ENCODE data around the gene PHC2. TPM values are rescaled to one million over a fixed set of nuclear protein-coding genes. Genes with fewer than 3 reads are reported as not detected.

The PHC2 gene
- total RNA-seq, 1 experiment from 2014 or later: 137 TPM

DNA sequence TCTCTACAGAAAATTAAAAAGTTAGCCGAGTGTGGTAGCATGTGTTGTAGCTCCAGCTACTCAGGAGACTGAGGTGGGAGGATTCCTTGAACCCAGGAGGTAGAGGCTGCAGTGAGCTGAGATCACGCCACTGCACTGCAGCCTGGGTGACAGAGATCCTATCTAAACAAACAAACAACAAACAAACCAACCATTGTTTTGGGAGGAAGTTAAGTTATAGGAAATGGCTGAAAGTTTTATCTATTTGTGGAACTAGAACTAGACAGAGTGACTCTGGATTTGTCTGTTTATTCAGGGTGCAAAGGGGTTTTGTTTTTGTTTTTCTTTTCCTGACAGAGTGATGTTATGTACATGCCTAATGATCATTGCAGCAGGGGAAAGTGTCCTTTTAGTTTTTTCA is 143.6 kb downstream of the PHC2 start:
- intact Hi-C loops (cut with micrococcal nuclease): no loop called here
- TF ChIP-seq, protein P1, sequence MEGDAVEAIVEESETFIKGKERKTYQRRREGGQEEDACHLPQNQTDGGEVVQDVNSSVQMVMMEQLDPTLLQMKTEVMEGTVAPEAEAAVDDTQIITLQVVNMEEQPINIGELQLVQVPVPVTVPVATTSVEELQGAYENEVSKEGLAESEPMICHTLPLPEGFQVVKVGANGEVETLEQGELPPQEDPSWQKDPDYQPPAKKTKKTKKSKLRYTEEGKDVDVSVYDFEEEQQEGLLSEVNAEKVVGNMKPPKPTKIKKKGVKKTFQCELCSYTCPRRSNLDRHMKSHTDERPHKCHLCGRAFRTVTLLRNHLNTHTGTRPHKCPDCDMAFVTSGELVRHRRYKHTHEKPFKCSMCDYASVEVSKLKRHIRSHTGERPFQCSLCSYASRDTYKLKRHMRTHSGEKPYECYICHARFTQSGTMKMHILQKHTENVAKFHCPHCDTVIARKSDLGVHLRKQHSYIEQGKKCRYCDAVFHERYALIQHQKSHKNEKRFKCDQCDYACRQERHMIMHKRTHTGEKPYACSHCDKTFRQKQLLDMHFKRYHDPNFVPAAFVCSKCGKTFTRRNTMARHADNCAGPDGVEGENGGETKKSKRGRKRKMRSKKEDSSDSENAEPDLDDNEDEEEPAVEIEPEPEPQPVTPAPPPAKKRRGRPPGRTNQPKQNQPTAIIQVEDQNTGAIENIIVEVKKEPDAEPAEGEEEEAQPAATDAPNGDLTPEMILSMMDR (IDR thresholded peaks at IDR 0.05; ENCODE audit: unreplicated experiment): no peak
- Mint-ChIP-seq H3K36me3 (ENCODE audit: insufficient read depth, unreplicated experiment) (peaks cover 9% of the 10 kb centered on the region), H3K27ac (ENCODE audit: low read depth, unreplicated experiment) (no peak overlapping the region), H3K4me1 (ENCODE audit: insufficient read depth, unreplicated experiment) (no peaks in the 10 kb centered on the region), H3K9me3 (ENCODE audit: unreplicated experiment) (no peaks in the 10 kb centered on the region), H3K27me3 (ENCODE audit: insufficient read depth, unreplicated experiment) (no peaks in the 10 kb centered on the region), H3K4me3 (ENCODE audit: unreplicated experiment) (no peak overlapping the region)
- ChIA-PET CTCF (no interaction called here), POLR2A (no interaction called here)
- DNase-seq (ENCODE audit: unreplicated experiment): no peak
- BruUV-seq (replicated peaks): no TSS peak

DNA sequence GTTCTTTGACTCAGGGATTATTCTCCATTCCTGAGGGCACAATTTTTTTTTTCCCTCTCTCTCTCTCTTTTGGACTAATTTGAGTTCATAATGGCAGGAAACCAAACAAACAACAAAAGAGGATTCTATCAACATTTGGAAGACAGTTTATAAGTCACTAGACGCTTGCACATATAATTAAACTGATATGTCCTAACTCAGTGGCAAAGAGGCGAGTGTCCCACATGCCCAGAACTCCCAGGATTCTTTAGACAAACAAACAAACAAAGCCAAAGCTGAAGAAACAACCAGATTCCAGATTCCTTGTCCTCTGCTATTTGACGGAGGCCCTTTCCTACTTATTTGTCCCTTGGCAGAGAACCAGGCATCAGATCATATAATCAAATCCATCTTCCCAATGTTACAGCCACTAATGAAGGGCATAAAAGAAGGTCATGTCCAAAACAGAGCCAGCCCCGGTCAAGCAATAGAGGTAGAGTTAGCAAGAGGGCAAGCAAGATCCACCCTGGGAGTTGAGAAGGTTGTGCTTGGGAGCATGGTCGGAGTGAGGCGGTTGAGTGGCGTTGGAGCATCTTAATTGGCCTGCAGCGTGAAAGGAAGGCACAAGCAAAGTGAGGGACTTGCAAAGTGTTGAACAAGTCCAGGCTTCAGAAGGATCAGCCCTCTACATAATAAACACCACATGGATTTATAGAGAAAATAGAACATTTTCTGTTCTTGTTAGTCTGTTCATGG is 144.3 kb downstream of the PHC2 start:
- Mint-ChIP-seq H3K4me1 (ENCODE audit: insufficient read depth, unreplicated experiment) (no peaks in the 10 kb centered on the region), H3K27ac (ENCODE audit: low read depth, unreplicated experiment) (no peak overlapping the region), H3K27me3 (ENCODE audit: insufficient read depth, unreplicated experiment) (no peaks in the 10 kb centered on the region), H3K4me3 (ENCODE audit: unreplicated experiment) (no peak overlapping the region), H3K36me3 (ENCODE audit: insufficient read depth, unreplicated experiment) (peaks cover 10% of the 10 kb centered on the region), H3K9me3 (ENCODE audit: unreplicated experiment) (no peaks in the 10 kb centered on the region)
- TF ChIP-seq, protein P1 (IDR thresholded peaks at IDR 0.05; ENCODE audit: unreplicated experiment): no peak
- no TSS peak for BruUV-seq (replicated peaks)
- POLR2A ChIA-PET: no interaction called here
- DNase-seq (ENCODE audit: unreplicated experiment): no peak
- intact Hi-C loops (cut with micrococcal nuclease): no loop called here
- CTCF ChIA-PET: interaction anchor here (1.6 kb wide), 1 partner anchor 9 kb away, joined by 8 read pairs; no protein-coding TSS in a partner anchor

DNA sequence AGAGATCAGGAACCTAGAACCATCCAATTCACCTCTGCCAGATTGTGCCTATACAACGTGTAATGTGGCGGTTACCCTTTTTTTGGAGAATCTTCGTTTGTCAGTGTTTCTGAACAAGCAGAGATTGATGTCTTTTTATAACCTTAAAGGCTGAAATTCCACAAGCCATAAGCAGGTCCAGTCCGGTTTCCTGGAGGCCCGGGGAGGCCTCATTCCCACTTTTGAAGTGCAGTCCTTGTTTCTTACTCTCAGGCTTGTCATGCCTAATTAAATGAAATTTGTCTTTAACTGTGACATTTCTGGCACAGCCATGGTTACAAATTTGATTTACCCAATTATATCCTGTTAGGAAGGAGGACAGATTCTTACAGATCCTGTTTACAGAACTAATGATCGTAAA is 146.8 kb downstream of the PHC2 start:
- Mint-ChIP-seq H3K9me3 (ENCODE audit: unreplicated experiment) (no peaks in the 10 kb centered on the region), H3K27me3 (ENCODE audit: insufficient read depth, unreplicated experiment) (no peaks in the 10 kb centered on the region), H3K4me1 (ENCODE audit: insufficient read depth, unreplicated experiment) (no peaks in the 10 kb centered on the region), H3K4me3 (ENCODE audit: unreplicated experiment) (no peak overlapping the region), H3K36me3 (ENCODE audit: insufficient read depth, unreplicated experiment) (peaks cover 24% of the 10 kb centered on the region), H3K27ac (ENCODE audit: low read depth, unreplicated experiment) (no peak overlapping the region)
- TF ChIP-seq, protein P1 (IDR thresholded peaks at IDR 0.05; ENCODE audit: unreplicated experiment): no peak
- no peak for DNase-seq (ENCODE audit: unreplicated experiment)
- ChIA-PET CTCF (interaction anchor here (0.6 to 2.7 kb wide), 5 partner anchors 8 to 186 kb away, joined by 3 to 10 read pairs (median 3); no protein-coding TSS in a partner anchor), POLR2A (no interaction called here)
- BruUV-seq (replicated peaks): no TSS peak
- intact Hi-C loops (cut with micrococcal nuclease): no loop called here

DNA sequence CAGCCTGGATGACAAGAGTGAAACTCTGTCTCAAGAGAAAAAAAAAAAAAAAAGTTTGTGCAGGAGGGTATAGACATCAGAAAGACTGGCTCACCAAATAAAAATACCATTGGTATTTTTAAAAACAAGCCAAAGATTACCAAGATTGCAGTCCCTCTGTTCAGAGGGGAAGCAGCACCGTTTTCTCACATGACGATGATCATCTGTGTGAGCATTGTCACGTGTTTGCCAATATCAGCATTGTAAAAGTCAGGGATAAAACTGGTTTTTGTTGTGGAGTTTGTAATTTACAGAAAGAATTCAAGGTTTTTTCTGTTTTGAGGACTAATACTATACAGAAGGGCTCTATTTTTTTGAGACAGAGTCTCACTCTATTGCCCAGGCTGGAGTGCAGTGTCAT is 148.1 kb downstream of the PHC2 start:
- Mint-ChIP-seq H3K27me3 (ENCODE audit: insufficient read depth, unreplicated experiment) (no peaks in the 10 kb centered on the region), H3K36me3 (ENCODE audit: insufficient read depth, unreplicated experiment) (peaks cover 31% of the 10 kb centered on the region), H3K9me3 (ENCODE audit: unreplicated experiment) (no peaks in the 10 kb centered on the region), H3K4me3 (ENCODE audit: unreplicated experiment) (no peak overlapping the region), H3K4me1 (ENCODE audit: insufficient read depth, unreplicated experiment) (no peaks in the 10 kb centered on the region), H3K27ac (ENCODE audit: low read depth, unreplicated experiment) (no peak overlapping the region)
- CTCF ChIA-PET: interaction anchor here (1.0 to 2.7 kb wide), 3 partner anchors 12 to 91 kb away, joined by 3 to 10 read pairs (median 4); no protein-coding TSS in a partner anchor
- TF ChIP-seq, protein P1 (IDR thresholded peaks at IDR 0.05; ENCODE audit: unreplicated experiment): no peak
- DNase-seq (ENCODE audit: unreplicated experiment): no peak
- BruUV-seq (replicated peaks): no TSS peak
- POLR2A ChIA-PET: no interaction called here
- intact Hi-C loops (cut with micrococcal nuclease): no loop called here
